Liver (tissue), 9 donors: ENCODE results near the gene SHH. TPM values are rescaled to one million over a fixed set of nuclear protein-coding genes. Genes with fewer than 3 reads are reported as not detected.

Experiments used
- DNase-seq: peaks from one replicate; pipeline ENCODE4 v3.0.0-alpha.2; 2017; ENCODE audit warnings: low spot score
- H3K27ac ChIP-seq, 2 donors: one replicate each; pipeline ENCODE4 v1.7.0; 2013; ENCODE audit warnings: inconsistent platforms in 2 of 2, low read length in 2 of 2, control low read depth in 1 of 2, low read depth in 1 of 2, mild to moderate bottlenecking in 1 of 2
- H3K27me3 ChIP-seq, 4 donors: one replicate each; pipeline versions ENCODE4 v1.6.1 to v1.7.0; 2013; ENCODE audit warnings: low read length in 3 of 4, inconsistent platforms in 1 of 4, mild to moderate bottlenecking in 1 of 4, moderate library complexity in 1 of 4; ENCODE audit not compliant: control insufficient read depth in 4 of 4, insufficient read depth in 4 of 4
- H3K36me3 ChIP-seq, 4 donors: one replicate each; pipeline versions ENCODE4 v1.6.1 to v1.7.0; 2013; ENCODE audit warnings: low read length in 3 of 4, mild to moderate bottlenecking in 3 of 4, low read depth in 1 of 4, moderate library complexity in 1 of 4; ENCODE audit not compliant: control insufficient read depth in 4 of 4, insufficient read depth in 3 of 4
- H3K4me1 ChIP-seq, 4 donors: one replicate each; pipeline versions ENCODE4 v1.6.1 to v1.7.0; 2013; ENCODE audit warnings: low read length in 3 of 4, mild to moderate bottlenecking in 3 of 4, moderate library complexity in 1 of 4; ENCODE audit not compliant: control insufficient read depth in 4 of 4, insufficient read depth in 4 of 4
- H3K4me3 ChIP-seq, 3 donors: one replicate each; pipeline versions ENCODE4 v1.6.1 to v1.7.0; 2013; ENCODE audit warnings: low read length in 3 of 3, control low read depth in 1 of 3, low read depth in 1 of 3, mild to moderate bottlenecking in 1 of 3
- H3K9ac ChIP-seq, 2 donors: one replicate each; pipeline ENCODE4 v1.7.0; 2013; ENCODE audit warnings: low read length in 2 of 2, mild to moderate bottlenecking in 2 of 2, moderate library complexity in 2 of 2, control low read depth in 1 of 2, low read depth in 1 of 2
- H3K9me3 ChIP-seq, 4 donors: one replicate each; pipeline versions ENCODE4 v1.6.1 to v1.7.0; 2013; ENCODE audit warnings: low read length in 3 of 4; ENCODE audit not compliant: control insufficient read depth in 4 of 4
- ATF3 ChIP-seq: IDR thresholded peaks from 2 replicates; pipeline ENCODE4 v1.6.1; 2016; ENCODE audit warnings: antibody characterized with exemption
- CTCF ChIP-seq: fragments of 150-350 bp; IDR thresholded peaks from 2 replicates; pipeline ENCODE4 v1.5.1; 2017; ENCODE audit warnings: improper control_type of control experiment, low read depth, low read length; ENCODE audit not compliant: missing input control
- EGR1 ChIP-seq, 2 donors: IDR thresholded peaks; 2 replicates each; pipeline ENCODE4 v1.6.1; 2016 to 2018; ENCODE audit warnings: antibody characterized with exemption in 2 of 2, low read depth in 2 of 2
- FOXA1 ChIP-seq: IDR thresholded peaks from 2 replicates; pipeline ENCODE4 v1.6.1; 2016; ENCODE audit warnings: antibody characterized with exemption
- FOXA2 ChIP-seq: IDR thresholded peaks from 2 replicates; pipeline ENCODE4 v1.6.1; 2016; ENCODE audit warnings: antibody characterized with exemption
- GABPA ChIP-seq, 2 donors: IDR thresholded peaks in 1 of 2; conservative IDR thresholded peaks in 1 of 2; 2 replicates each; pipeline ENCODE4 v1.6.1; 2016; ENCODE audit warnings: antibody characterized with exemption in 2 of 2, mild to moderate bottlenecking in 1 of 2, moderate library complexity in 1 of 2
- HNF4A ChIP-seq, 2 donors: conservative IDR thresholded peaks; 2 replicates each; pipeline ENCODE4 v1.6.1; 2016; ENCODE audit warnings: antibody characterized with exemption in 2 of 2, mild to moderate bottlenecking in 2 of 2
- HNF4G ChIP-seq: IDR thresholded peaks from 2 replicates; pipeline ENCODE4 v1.6.1; 2016; ENCODE audit warnings: antibody characterized with exemption
- JUND ChIP-seq, 2 donors: IDR thresholded peaks; 2 replicates each; pipeline ENCODE4 v1.6.1; 2016; ENCODE audit warnings: antibody characterized with exemption in 2 of 2
- MAX ChIP-seq: IDR thresholded peaks from 2 replicates; pipeline ENCODE4 v1.6.1; 2016; ENCODE audit warnings: antibody characterized with exemption
- NR2F2 ChIP-seq: IDR thresholded peaks from 2 replicates; pipeline ENCODE4 v1.6.1; 2016; ENCODE audit warnings: antibody characterized with exemption
- RAD21 ChIP-seq, 2 donors: IDR thresholded peaks; 2 replicates each; pipeline ENCODE4 v1.6.1; 2016; ENCODE audit warnings: antibody characterized with exemption in 2 of 2, mild to moderate bottlenecking in 2 of 2
- REST ChIP-seq: IDR thresholded peaks from 2 replicates; pipeline ENCODE4 v1.6.1; 2016; ENCODE audit warnings: antibody characterized with exemption, mild to moderate bottlenecking
- RXRA ChIP-seq, 2 donors: IDR thresholded peaks; 2 replicates each; pipeline ENCODE4 v1.6.1; 2017 to 2018; ENCODE audit warnings: antibody characterized with exemption in 2 of 2, mild to moderate bottlenecking in 1 of 2
- SP1 ChIP-seq: IDR thresholded peaks from 2 replicates; pipeline ENCODE4 v1.6.1; 2018; ENCODE audit warnings: antibody characterized with exemption, mild to moderate bottlenecking
- TAF1 ChIP-seq: conservative IDR thresholded peaks from 2 replicates; pipeline ENCODE4 v1.6.1; 2016; ENCODE audit warnings: antibody characterized with exemption, mild to moderate bottlenecking
- YY1 ChIP-seq: IDR thresholded peaks from 2 replicates; pipeline ENCODE4 v1.6.1; 2016; ENCODE audit warnings: antibody characterized with exemption, mild to moderate bottlenecking
- ZBTB33 ChIP-seq: IDR thresholded peaks from 2 replicates; pipeline ENCODE4 v1.6.1; 2016; ENCODE audit warnings: antibody characterized with exemption
- WGBS: extraction: QIAGEN DNeasy Blood & Tissue Kit; methylation state at CpG from one replicate; pipeline ENCODE4 v1.1.7; 2013; 5-methylcytosine and 5-hydroxymethylcytosine counted together
- polyA plus RNA-seq, 2 donors: library from polyadenylated mRNA; stranded (reverse) in 1 of 2; unstranded in 1 of 2; fragments of 200-250 nt in 1 of 2; fragments of >200 nt in 1 of 2; fragmentation: Nextera tagmentation in 1 of 2; extraction: Ambion mirVana in 1 of 2; gene quantifications; one replicate each; pipeline versions ENCODE4 v1.2.1 to v1.2.3, GENCODE V29; 2013 to 2015
- total RNA-seq, 2 donors: library from RNA; depleted of rRNA; stranded (reverse); fragments of >200 nt; gene quantifications; one replicate each; pipeline ENCODE4 v1.2.3, GENCODE V29; 2014
- donor health status: healthy.
- donor health status: healthy.
- donor health status: healthy.
- donor health status: healthy.
- donor health status: healthy.

SHH gene
- total and polyA plus RNA-seq, 4 donors, result 3.9 to 10.0 (median 5.2) TPM

- H3K27me3 ChIP-seq, result no peaks in the 10 kb centered on the region
- DNase-seq, result no peak
- H3K27ac ChIP-seq, result no peak overlapping the region
- H3K9me3 ChIP-seq, result no peaks in the 10 kb centered on the region
- H3K9ac ChIP-seq, result no peak overlapping the region
- H3K4me3 ChIP-seq, result no peak overlapping the region
- TF ChIP-seq MAX (no peak), SP1 (no peak), FOXA1 (no peak), REST (no peak), CTCF (no peak)
- no peaks in the 10 kb centered on the region for H3K36me3 ChIP-seq
- H3K4me1 ChIP-seq, result no peaks in the 10 kb centered on the region
- WGBS, result 90% methylated on average over 11 of the region's 11 CpGs
Observed at GRCh38 chr7:155821851-155822250, 9.6 kb upstream of the SHH start.

- TF ChIP-seq FOXA1 (no peak), JUND (IDR thresholded peaks at IDR 0.05) (no peak), NR2F2 (no peak), EGR1 (IDR thresholded peaks at IDR 0.05; ENCODE audit: low read depth in 2 of 2) (no peak), HNF4A (conservative IDR thresholded peaks at IDR 0.05) (no peak), SP1 (no peak), FOXA2 (no peak), ATF3 (no peak), YY1 (no peak), REST (no peak), ZBTB33 (no peak), HNF4G (no peak), CTCF (no peak), MAX (no peak), RAD21 (IDR thresholded peaks at IDR 0.05) (no peak), TAF1 (no peak), RXRA (IDR thresholded peaks at IDR 0.05) (no peak), GABPA (IDR thresholded peaks at IDR 0.05 in 1 of 2, conservative IDR thresholded peaks at IDR 0.05 in 1 of 2) (no peak)
- Histone ChIP-seq H3K9ac (no peak overlapping the region), H3K4me1 (no peaks in the 10 kb centered on the region), H3K9me3 (no peaks in the 10 kb centered on the region), H3K4me3 (no peak overlapping the region), H3K27ac (no peak overlapping the region), H3K27me3 (no peaks in the 10 kb centered on the region), H3K36me3 (no peaks in the 10 kb centered on the region)
- 90% methylated on average over 13 of the region's 13 CpGs for WGBS
- no peak for DNase-seq
Observed at GRCh38 chr7:155820788-155821187, 8.5 kb upstream of the SHH start.
